T-helper 1 cell treated with Interleukin-12 subunit alpha and Interleukin-12 subunit beta and Interleukin-4 antibody, amounts not matched to agents 30 ng/mL and 1 ng/mL, for 36 hours (primary cell): ENCODE results near the gene ELL. TPM values are rescaled to one million over a fixed set of nuclear protein-coding genes. Genes with fewer than 3 reads are reported as not detected.

Experiments used
- intact Hi-C: fragments of 100-400 bp; cut with micrococcal nuclease; formaldehyde crosslinking; loops from one replicate; pipeline ENCODE4 v1.15.1; 2024
- total RNA-seq: library from RNA; stranded (reverse); gene quantifications from 2 replicates; pipeline ENCODE4 v1.2.3, GENCODE V29; 2022

Gene ELL
- total RNA-seq, 1 donor from 2014 or later: 25.7 TPM

DNA sequence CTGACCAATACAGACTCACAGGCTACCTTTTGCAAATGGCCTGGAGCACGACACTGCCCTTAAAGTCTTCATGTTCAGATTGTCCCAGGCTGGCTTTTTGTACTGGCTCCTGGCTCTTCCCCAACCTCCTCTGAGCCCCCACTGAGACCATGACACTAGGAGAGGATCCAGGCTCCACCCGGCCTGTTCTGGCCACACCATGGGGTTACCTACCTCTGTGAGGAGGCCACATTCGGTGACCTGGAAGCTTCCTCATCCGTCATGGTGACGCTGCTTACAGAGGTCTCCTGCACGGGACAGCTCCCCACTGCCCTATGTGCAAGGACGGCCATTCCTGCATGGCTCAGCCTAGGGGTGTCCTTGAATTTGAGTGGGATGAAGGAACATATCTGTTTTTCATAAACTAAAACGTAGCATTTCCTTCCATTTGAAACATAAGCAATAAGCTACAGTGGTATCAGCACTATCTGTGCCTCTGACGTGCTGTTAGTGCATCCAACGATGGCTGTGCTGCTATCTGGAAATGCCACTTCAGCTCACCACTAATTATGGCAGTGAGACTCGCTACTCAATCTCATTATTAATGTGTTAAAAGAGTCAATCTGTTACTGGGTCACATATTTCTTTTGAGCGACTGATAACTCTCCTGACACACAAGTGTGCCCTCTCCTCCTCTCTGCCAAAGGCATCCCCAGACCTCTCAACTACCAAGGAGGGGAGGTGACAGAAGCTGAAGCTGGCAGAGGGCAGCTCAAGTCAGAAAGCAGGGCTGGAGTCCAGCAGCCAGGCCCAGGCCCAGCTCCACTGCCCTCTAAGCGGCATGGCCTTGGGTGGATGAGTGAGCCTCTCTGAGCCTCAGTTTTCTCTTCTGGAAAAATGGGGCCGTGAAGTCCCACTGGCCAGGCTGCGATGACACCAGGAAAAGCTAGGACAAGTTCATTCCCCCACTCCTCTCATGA, 29.6 kb downstream of the ELL start:
- intact Hi-C loops: no loop called here

DNA sequence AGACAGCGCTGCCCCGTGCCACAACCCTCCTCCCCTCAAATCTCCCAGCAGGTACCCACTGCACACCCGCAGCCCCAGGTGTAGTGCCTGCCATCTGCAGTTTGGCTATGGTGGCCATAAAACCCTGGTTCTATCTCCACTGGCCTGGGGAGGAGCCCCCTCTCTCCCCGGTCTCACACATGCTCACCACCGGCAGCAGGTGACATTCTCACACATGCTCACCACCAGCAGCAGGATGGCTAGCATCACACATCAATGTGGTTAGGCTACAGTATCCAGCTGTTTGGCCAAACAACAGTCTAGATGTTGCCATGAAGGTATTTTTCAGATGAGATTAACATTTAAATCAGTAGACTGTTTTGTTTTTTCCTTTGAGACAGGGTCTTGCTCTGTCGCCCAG, 31.1 kb downstream of the ELL start:
- intact Hi-C loops: no loop called here

DNA sequence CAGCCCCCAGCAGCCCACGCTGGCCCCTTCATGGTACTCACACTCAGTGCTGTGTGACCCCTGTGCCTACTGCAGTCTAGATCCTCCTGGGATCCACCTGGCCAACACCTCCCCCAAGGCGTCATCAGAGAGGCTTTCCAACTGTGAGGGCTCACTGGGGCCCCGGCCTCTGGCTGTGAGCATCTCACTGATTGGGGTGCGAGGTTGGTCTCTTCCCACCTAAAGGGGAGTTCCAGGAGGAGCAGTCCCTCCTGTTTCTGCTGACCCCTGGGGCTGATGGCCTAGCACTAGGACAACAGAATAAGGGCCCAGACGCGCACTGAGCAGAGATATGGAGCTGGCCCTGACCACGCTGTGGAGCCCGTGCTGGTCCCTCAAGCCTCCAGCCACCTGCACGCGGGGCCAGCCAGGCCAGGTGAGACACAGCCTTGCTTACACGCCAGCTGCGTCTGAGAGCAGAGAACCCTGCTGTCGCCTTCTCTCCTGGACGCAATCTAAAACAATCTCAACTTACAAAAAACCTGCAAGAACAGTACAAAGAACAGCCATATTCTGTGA, 32.2 kb downstream of the ELL start:
- intact Hi-C loops: no loop called here

DNA sequence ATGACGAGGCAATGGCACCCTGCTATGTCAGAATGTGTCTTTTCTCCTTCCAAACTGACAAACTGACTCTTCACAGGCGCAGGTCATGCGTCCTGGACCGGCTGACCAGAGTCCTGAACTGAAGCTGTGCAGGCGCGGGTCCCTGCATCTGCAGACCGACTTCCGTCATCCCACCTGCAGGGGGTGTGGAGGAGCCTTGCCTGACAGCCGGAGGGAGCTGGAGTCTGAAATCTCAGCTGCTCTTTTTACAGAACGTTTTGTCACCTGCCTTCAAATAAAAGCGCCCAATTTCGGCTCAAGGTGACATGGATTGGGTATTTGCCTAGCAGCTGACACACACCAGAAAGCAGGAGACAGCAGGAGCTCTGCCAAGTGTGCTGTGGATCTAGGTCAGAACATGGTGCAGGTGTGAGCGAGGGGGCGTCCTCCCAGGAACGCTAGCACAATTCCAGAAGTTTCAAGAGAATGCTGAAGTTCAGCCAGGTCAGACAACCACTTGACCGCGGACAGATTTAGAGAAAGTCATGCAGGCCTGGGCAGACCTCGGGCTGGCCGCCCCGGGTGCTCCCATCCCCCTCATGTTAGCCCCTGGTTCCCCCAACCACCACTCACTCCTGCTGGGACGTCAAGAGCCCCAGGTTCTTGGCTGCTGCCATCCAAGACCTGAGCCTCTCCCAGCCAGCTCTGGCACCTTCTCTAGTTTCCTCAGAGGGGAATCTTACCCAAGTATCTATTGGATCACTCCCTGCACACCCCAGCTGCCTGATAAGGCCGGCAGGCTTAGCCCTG, 32.8 kb downstream of the ELL start:
- intact Hi-C loops: no loop called here

DNA sequence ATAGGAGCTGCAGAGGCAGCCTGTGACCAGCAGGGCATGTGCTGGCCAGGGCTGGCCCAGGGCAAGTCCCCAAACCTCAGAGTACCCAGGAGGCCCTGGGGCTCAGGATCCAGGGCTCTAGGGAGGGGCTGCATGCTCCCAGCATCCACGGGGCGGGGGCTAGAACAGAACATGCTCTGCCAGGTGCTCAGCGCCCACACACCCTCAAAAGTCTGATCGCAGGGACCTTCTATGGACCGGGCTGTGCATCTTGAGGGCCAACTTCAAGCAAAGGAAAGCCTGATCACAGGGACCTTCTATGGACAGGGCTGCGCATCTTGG, 33.5 kb downstream of the ELL start:
- intact Hi-C loops: no loop called here

DNA sequence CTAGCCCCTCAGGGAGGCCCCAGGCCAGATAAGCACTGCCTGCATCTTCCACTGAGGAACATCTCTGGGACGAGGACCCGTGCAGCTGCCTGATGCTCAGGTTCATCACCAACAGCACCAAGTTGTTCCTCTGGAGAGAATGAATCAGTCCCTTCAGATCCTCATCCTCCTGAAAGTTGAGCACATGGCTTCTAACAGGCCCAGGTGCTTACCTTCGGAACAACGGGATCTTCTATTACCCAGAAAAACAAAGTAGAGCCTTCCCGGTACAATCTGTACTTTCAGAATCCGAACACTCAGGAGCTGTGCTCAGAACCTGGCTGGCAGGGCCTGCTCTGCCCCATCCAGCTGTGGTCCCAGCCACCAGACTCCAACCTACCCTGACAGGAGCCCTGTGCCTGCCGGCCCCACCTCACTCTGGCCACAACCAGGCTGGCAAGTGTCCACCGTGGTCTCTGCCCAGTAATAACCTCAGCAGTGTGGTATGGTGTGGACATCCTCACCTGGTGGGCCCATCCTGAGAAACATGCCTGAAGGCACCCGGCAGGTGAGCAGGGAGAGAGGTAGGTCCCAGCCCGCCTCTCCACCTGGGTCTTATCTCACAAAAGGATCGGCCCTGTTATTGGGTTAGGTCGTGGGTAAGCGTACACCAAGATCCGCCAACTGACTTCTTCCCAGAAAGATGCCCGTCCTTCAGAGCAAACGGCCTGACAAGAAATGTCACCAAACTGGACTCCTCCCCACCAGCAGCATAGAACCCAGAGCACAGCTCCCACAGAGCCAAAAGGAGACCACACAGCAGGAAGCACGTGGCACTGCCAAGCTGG, 34.1 kb downstream of the ELL start:
- intact Hi-C loops: no loop called here

DNA sequence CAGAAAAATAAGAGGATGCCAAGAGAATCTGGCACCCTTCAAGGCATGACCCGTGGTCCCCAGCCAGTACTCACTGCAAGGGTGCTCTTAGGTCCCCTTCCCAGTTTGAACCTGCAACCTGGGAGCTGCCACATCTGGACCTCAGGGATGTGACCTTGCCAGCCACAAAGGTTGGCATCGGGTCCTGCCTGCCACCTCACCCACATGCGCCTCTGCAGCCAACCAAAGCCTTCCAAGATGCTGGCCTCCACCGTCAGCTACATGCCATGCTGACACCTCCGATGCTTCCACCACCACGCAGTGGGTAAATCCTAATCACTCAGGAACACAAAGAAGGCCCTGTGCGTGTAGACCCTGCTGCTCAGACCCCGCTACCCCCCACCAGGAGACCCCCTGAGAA, 35.1 kb downstream of the ELL start:
- intact Hi-C loops: no loop called here

GRCh38 chr19:18484992-18485391, 36.9 kb downstream of the ELL start:
- intact Hi-C loops: no loop called here

- intact Hi-C loops: no loop called here
Measured at GRCh38 chr19:18483119-18483890, 38.6 kb downstream of the ELL start.

DNA sequence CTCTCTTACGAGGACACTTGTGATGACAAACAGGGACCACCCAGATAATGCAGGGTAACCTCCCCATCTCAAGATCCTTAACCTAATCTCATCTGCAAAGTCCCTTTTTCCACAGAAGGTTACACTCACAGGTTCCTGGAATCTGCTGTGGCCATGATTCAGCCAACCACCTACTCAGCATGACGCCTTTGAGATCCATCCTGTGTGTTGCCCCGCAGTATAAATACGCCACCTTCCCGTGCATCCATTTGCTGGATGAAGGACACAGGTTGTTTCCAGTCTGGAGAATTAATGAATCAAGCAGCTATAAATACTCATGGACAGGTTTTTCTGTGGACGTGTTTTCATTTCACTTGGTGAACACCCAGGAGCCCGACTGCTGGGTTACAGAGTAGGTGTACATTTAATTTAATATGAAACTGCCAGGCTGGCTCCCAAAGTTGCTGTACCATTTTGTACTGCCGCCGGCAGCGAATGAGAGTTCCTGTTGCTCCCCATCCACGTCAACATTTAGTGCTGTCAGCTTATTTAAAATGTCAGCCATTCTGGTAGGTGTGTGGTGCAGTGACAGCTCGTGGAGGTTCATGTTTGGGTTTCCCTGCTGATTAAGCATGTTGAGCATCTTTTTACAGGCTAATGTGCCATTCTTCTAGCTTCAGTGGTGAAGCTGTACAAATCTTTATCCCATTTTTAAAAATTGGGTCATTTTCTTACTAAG, 40.2 kb downstream of the ELL start:
- intact Hi-C loops: no loop called here

DNA sequence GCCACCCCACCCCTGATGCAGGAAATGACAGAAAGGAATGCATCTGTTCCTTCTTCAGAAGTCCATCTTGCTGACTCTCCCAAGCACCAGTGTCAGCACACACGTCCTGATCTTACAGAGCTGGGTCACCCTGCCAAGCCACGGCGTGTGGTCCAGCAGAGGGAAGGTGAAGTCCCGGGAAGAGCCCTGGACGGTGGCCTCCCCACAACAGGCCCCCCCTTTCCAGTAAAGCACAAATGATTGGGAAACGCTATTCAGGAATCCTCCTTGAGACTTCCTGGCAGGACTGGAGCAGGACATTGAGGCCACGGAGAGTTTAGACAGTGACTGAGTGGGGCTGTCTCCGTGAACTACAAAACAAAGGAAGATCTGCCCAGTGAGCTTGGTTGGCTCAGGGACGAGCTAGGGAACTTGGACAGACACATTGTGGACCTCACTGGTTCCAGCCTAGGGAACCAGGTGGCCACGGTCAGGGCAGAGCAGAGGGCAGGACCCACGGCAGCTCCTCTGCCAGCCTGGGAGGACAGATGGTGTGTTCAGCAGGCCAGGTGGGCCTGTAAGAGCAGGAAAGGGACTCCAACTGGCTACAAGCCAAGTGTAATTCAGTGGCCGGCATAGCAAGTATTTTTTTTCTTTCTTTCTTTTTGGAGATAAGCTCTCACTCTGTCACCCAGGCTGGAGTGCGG, 41.7 kb downstream of the ELL start:
- intact Hi-C loops: no loop called here

- intact Hi-C loops: loop anchor here (2.0 kb wide), 1 partner anchor 44 kb away; the partner anchor contains the start of gene ELL
Measured at GRCh38 chr19:18478545-18479311, 43.1 kb downstream of the ELL start.

- intact Hi-C loops: loop anchor here (2.0 kb wide), 1 partner anchor 45 kb away; the partner anchor contains the start of gene ELL
Measured at GRCh38 chr19:18477974-18478373, 43.9 kb downstream of the ELL start.

DNA sequence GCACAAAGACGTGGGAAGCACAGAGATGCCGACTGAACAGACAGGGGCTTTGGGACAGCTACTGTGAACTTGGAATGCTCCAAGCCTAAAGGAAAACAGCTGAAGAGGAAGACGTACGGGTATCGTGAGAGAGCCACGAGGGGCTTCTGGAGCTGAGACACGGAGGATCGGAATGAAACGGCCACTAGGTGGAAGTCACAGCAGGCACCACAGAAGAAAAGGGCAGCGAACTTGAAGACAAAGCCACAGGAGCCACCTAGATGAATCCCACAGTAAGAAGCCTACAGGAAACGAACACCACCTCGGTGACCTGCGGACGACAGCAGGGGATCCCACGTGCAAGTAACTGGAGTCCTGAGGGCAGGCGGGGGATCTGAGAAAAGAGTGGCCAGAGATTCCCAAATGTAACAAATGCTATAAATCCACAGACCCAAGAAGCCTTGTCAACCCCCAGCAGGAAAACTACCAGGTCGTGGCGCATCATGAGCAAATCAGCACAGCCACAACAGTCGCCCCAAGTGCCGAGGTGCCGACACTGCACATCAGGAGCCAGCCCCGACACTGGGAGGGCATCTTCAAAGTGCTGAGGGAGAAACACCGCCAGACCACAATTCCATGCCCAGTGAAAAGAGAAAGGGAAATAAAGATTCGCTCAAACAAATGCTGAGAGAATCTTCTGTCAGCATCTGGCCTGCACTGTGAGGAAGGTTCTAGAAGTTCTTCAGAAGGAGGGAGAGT, 44.7 kb downstream of the ELL start:
- intact Hi-C loops: no loop called here

- intact Hi-C loops: no loop called here
Measured at GRCh38 chr19:18476507-18477041, 45.3 kb downstream of the ELL start.

DNA sequence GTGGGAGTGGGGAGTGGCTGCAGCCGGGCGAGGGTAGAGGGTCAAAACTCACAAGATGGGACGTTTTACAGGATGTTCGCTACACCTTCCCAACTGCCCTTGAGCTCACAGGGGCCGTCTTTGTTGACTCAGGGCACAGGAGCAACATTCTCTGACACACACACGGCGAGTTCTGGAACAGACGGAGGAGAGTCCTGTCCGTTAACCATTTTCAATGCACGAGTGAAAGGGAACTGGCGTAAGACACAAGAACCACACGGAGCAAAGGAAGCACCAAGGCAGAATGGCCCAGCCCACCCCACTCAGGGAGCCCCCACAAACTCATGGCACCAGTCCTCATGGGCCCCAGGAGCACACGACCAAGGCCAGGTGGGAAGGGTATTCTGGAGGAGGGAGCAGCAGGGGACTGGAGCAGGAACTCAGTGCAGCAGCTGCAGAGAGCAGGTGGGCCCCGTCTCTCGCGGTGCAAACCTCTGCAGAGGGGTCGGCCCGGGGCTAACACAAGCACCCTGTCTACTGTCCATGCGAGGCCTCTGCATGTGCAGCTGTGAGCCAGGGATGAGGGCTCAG, 46.0 kb downstream of the ELL start:
- intact Hi-C loops: no loop called here

GRCh38 chr19:18475004-18475453, 46.8 kb downstream of the ELL start:
- intact Hi-C loops: no loop called here
